Choroid plexus epithelial cell (primary cell): ENCODE results near the gene NRIP1.

Source experiments
- DNase-seq: peaks from one replicate; pipeline ENCODE4 v3.0.0-alpha.2; 2010; ENCODE audit warnings: low read depth
- H3K4me3 ChIP-seq: 2 replicates; pipeline ENCODE4 v1.5.1; 2011; ENCODE audit warnings: low read depth, mild to moderate bottlenecking, control low read depth, low read length, moderate library complexity
- TF ChIP-seq, protein P1 (sequence below): conservative IDR thresholded peaks from 2 replicates; pipeline ENCODE4 v1.5.1; 2011; ENCODE audit warnings: low read depth, mild to moderate bottlenecking, control low read depth, inconsistent platforms, low read length, moderate library complexity

Gene NRIP1

DNA sequence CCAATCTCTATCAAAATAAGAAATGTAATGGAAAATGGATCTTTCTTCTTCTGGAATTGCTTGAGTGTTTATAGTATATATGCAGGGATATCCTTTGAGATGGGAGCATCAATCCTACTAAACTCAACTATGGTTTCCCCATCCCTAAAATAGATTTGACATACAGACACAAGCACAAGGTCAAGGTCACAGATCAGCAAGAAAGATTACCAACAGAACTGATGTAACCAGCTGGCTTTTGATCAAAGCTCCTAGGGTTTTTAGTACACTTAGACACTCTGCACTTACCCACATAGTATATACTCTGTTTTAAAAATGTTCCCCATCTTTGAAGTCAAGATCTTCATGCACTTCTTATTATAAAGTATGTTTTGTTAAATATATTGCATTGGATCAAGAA lies 85.5 kb downstream of the NRIP1 start:
- DNase-seq, result no peak
- no peak overlapping the region for H3K4me3 ChIP-seq
- TF ChIP-seq, protein P1, sequence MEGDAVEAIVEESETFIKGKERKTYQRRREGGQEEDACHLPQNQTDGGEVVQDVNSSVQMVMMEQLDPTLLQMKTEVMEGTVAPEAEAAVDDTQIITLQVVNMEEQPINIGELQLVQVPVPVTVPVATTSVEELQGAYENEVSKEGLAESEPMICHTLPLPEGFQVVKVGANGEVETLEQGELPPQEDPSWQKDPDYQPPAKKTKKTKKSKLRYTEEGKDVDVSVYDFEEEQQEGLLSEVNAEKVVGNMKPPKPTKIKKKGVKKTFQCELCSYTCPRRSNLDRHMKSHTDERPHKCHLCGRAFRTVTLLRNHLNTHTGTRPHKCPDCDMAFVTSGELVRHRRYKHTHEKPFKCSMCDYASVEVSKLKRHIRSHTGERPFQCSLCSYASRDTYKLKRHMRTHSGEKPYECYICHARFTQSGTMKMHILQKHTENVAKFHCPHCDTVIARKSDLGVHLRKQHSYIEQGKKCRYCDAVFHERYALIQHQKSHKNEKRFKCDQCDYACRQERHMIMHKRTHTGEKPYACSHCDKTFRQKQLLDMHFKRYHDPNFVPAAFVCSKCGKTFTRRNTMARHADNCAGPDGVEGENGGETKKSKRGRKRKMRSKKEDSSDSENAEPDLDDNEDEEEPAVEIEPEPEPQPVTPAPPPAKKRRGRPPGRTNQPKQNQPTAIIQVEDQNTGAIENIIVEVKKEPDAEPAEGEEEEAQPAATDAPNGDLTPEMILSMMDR, result no peak

DNA sequence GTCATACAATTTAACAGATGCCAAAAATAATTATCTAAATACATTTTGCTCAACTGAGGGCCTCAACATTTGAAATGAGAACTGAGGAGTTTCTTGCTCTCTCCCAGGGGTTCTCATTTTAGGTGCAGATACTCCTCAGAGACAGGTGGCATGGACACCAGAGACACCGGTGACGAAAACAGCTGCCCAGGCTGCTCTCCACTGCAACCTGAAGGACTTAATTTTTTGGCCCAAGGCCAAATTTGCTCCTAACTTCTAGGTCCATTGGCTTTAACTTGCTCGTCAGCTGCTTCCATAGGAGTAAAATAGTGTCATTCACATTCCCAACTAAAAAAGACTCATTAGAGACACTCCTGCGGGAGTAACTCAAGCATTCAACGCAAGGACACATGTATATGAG lies 87.0 kb downstream of the NRIP1 start:
- no peak for DNase-seq
- H3K4me3 ChIP-seq, result no peak overlapping the region
- TF ChIP-seq, protein P1, result no peak

DNA sequence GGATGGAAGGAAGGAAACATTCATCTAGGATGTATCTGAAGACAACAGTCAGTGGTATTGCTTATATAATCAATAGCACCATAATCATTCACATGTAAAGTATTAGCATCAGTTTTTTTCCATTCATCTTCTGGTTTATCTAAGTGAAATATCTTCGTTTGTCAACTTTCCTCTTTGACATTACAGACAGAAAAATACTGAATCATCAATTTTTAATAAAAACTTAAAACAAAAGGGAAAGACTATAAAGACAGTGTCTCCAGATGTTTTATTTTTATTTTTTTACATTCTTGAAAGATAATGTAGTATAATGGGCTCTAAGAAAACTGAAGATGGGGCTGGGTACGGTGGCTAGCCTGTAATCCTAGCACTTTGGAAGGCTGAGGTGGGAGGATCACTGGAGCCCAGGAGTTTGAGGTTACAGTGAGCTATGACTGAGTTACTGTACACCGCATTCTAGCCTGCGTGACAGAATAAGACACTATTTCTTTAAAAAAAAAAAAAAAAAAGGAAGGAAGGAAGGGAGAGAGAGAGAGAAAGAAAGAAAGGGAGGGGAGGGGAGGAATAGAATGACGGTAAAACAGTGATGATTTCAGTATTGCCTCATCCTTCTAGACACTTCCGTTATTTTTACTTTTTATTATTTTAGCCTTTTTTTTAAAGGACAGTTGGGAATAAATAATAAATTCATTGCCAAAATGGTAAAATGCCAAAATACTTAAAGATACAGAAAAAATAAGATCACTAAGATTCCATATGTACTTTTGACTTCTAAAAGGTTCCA lies 89.5 kb downstream of the NRIP1 start:
- DNase-seq, result no peak
- H3K4me3 ChIP-seq, result no peak overlapping the region
- TF ChIP-seq, protein P1, result no peak

DNA sequence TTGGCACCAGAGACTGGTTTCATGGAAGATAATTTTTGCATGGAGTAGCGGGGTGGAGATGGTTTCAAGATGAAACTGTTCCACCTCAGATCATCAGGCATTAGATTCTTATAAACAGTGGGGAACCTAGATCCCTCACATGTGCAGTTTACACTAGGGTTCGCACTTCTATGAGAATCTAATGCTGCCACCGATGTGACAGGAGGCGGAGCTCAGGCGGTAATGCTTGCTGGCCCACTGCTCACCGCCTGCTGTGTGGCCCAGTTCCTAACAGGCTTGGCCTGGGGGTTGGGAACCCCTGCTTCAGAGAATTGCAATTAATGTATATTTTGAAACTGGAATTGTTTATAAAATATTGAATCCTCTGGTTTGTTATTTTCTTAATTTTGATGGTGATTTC lies 92.1 kb downstream of the NRIP1 start:
- no peak overlapping the region for H3K4me3 ChIP-seq
- no peak for DNase-seq
- TF ChIP-seq, protein P1, result no peak

DNA sequence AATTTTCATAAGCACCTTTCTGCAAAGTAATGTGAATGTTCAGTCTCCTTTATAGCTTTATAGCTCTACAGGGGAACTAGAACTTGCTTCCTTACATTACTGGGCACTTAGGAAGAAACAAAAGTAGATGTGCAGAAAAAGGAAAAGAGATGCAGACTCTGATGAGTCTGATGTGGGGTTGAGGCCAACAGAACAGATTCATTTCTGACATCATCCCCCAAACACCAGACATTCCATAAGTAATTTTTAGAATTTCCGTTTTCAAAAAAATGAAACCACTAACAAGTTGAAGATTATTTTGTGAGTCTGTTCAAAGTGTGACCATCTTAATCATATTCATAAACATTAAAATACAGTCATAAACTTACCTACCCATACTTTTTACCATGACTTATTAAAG lies 96.0 kb downstream of the NRIP1 start:
- TF ChIP-seq, protein P1, result no peak
- no peak overlapping the region for H3K4me3 ChIP-seq
- DNase-seq, result peak; percentile 49

DNA sequence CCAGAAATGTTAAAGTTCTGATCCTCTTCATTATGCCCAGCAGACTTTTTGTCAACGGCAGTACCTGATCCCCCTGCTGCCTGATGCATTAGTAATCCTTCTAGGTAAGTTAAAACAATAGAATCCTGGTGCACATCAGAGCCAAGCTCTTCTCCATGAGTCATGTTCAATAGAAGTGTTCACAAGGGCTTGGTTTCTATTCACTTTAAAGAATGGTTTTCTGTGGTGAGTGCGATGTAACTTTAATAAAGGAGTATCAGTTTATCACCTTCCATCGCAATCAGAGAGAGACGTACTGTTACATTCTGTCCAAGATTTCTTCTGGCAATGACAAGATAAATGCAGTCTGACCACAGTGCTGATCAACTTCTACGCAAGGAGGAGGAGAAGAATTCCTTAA lies 96.8 kb downstream of the NRIP1 start:
- DNase-seq, result no peak
- H3K4me3 ChIP-seq, result no peak overlapping the region
- TF ChIP-seq, protein P1, result no peak

DNA sequence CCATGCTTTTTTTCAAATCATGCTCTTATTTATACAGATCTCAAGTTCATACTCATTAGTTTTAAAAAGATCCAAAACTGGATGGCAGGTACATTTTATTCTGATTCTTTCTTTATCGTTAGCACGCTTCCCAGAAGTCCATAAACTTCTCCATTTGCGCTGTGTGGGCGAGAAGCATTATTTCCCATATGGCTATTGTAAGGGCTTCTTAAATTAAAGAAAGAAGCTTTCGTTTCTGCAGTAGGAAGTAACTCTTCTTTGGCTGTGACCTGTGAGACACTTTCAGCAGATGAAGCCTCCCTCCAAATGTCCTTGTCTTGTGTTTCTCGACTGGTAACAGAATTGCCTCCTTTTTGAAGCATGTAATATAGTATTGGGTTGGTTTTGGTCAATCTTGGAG lies 100.2 kb downstream of the NRIP1 start:
- TF ChIP-seq, protein P1, result no peak
- no peak overlapping the region for H3K4me3 ChIP-seq
- no peak for DNase-seq
